ENCODE measurements around the gene SLC19A1.
A peak's percentile ranks its signal among the peaks of the same experiment; 100 is the strongest.

Gene SLC19A1

DNA sequence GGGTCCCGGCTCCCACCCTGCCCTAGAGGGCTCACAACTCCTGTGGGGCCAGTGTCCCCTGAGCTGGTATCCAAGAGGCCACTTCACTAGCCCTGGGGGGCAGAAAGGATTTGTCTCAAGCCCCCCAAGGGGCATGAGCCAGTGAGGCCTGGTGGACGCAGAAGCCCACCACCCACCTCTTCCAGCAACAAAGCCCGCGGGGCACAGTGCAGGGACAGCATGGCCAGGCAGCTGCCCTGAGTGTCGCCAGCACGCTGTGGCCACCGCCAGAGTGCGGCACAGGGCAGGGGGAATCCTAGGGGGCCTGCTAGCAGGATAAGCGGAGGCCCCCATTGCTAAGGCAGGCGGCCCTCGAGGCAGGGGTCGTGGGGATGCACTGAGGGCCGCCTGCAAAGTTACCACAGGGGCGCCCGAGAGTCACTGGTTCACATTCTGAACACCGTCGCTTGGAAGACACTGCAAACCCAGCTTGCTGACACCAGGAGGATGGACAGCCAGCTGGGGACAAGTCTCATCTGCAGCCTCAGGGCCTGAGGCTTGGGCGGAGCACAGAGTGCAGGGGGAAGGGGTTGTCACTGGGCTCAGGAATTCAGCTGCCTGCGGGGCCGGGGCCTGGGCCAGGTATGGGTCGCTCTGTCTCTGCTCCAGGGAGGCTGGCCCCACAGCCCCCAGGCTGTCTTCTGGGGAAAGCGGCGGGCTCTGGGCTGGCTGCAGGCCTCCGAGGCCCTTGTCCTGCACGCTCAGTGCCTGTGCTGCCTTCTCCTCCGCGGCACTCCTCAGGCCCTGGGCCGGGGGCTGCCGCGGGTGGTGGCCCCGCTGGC, 26.8 kb downstream of the SLC19A1 start:
- no peak for DNase-seq

DNA sequence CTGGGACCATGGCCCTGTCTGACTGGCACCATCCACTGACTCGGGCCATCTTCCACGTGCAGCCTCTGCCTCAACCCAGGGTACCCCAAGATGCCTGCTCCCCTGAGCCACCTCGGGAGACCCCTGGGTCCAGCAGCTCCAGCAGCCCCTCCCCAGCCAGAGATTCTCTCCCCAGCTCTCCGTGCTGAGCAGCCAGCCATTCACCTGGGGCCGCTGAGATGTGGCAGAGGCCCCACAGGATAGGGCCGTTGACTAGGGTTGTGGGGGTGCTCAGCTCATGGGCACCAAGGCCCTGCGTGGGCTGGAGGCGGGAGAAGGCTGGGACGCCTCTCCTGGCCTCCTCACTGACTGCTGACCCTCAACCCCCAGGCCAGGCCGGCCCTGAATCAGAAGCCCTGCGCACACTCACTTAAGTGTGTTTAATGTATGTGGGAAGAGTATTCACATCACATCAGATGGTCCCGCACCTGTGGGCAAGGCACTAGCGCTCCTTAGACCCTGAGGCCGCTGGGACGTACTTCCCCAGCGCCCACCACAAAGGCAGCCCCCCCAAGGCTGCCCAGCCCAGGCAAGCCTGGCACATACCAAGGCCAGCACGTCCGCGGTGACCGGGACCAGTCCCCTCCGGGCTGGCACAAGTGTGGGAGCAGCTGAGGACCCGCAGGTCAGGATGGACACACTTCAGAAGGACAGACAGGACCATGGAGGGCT, 27.8 kb downstream of the SLC19A1 start:
- DNase-seq = no peak

DNA sequence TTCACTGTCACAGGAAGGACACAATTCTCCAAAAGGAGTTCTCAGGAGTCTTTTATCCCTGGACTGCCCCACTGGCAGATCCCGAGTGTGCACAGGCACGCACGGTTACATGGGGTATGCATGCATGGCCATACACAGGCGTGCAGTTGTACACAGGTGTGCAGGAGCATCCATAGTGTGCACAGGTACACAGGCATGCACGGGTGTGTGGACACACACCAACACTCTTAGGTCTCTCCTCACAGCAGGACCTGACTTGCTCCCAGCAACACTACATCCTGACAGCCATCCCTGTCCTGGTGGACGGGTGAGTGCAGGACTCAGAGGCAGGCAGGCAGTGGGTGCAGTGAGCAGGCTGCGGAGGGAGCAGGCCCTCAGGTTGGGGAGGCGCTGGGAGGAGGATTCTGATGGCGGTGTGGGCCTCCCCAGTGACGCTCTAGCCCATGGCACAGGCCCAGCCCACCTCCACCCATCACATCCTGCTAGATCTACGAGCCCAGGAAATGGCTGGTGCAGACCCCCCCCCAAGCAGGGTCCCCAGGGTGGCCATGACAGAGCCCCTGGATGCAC, 28.4 kb downstream of the SLC19A1 start:
- peak; percentile 50 for DNase-seq

DNA sequence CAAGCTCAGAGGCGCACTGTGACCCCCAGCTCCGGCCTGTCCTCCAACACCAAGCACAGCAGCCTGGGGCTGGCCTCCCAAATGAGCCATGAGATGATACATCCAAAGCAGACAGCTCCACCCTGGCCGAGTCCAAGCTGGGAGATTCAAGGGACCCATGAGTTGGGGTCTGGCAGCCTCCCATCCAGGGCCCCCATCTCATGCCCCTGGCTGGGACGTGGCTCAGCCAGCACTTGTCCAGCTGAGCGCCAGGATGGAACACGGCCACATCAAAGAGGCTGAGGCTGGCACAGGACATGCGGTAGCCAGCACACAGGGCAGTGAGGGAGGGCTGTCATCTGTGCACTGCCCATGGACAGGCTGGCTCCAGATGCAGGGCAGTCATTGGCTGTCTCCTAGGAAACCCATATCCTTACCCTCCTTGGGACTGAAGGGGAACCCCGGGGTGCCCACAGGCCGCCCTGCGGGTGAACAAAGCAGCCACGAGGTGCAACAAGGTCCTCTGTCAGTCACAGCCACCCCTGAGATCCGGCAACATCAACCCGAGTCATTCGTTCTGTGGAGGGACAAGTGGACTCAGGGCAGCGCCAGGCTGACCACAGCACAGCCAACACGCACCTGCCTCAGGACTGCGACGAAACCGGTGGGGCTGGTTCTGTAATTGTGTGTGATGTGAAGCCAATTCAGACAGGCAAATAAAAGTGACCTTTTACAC, 29.1 kb downstream of the SLC19A1 start:
- DNase-seq = peak; percentile 83

DNA sequence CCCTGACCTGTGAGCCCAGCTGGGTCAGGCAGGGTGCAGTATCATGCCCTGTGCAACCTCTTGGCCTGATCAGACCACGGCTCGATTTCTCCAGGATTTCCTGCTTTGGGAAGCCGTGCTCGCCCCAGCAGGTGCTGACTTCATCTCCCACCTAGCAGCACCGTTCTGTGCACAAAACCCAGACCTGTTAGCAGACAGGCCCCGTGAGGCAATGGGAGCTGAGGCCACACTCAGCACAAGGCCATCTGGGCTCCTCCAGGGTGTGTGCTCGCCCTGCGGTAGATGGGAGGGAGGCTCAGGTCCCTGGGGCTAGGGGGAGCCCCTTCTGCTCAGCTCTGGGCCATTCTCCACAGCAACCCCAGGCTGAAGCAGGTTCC, 29.6 kb downstream of the SLC19A1 start:
- DNase-seq = no peak

DNA sequence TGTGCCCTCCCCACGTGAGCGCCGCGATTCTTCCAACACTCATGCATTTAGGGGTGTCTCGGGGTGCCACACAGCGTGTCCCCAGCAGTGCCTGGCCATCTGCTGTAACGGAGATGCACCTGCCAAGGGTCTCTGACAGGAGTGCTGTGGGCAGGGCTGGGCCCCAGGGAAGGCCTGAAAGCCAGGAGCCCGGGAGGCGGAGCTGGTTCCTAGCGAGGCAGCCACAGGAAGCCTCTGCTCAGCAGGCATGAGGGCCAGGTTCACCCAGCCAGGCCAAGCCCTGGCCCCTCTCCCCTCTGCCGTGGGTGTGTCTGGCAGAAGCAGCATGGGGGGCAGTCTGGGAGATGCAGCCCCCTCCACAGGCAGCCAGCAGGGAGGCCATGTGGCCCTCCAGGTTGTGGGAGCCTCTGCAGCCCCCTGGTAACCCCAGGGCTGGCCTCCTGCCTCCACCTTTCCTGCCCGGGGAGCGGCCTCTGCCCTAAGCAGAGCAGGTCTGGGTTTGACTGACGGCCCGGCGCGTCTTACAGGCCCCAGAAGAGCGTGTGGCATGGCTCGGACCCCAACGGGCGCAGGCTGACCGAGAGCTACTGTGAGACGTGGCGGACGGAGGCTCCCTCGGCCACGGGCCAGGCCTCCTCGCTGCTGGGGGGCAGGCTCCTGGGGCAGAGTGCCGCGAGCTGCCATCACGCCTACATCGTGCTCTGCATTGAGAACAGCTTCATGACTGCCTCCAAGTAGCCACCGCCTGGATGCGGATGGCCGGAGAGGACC, 30.4 kb downstream of the SLC19A1 start:
- no peak for DNase-seq

DNA sequence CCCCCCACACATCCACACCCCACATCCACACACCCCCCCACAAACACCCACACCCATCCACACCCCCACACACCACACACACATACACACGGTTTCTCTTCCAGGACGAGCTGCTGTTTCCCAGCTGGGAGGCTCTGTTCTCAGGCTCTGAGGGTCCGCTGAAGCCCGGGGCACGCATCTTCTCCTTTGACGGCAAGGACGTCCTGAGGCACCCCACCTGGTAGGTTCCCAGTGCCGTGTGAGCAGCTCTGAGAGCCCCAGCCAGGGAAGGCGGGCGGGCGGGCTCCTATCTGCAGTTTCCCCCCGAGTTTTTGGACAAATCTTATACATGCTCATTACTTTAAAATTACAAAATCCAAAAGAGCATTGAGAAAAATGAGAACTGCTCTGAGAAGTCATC, 31.2 kb downstream of the SLC19A1 start:
- DNase-seq = no peak

DNA sequence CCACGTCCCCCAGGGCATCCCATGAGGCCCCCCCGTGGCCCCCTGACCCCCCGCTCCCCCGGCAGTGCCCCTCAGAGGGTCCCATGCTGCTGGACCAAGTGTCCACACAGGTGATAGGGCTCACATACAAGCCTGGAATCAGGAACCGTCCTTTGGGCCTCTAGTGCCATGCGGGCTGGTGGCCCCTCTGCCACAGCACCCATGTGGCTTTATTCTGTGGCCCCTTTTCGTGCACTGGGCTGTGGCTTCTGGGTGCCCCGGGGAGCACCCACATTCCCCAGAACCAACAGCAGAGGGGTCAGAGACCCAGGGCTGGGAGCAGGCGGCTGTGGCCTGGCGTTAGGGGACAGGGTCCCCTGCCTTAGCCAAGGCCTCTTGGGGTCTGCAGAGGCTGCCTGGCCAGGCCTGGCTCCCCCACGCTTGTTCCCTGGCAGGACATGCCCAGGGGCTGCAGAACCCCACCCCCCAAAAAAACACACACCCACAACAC, 31.7 kb downstream of the SLC19A1 start:
- no peak for DNase-seq

DNA sequence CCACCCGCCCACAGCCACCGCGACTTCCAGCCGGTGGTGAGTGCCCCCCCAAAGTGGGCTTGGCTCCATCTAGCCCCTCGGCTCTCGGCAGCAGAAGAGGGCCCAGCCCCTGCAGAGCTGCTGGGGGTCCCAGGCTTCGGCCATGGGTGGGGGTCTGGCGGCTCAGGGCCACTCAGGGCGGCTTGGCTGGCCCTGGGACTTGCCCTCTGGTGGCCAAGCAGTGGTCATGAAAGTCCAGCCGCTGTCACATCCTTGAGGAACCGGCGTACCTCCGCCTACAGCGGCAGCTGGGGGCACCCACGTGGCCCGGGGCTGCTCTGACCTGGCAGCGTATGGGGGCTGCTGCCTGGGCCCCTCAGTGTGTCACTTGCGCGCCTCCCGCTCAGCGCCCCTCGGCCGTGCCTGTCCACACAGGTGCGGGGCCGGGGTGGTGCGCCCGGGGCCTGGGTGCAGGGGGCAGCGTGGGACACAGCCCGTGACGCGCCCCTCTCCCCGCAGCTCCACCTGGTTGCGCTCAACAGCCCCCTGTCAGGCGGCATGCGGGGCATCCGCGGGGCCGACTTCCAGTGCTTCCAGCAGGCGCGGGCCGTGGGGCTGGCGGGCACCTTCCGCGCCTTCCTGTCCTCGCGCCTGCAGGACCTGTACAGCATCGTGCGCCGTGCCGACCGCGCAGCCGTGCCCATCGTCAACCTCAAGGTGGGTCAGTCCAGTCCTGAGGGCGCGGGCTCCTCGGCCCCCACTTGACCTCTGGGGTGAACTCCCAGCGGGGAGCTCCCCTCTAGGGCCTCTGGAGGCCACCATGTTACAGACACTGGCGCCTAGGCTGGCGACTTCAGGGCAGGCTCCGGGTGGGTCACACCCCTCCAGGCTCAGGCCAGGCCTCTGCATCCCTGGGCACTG, 32.4 kb downstream of the SLC19A1 start:
- DNase-seq = no peak

DNA sequence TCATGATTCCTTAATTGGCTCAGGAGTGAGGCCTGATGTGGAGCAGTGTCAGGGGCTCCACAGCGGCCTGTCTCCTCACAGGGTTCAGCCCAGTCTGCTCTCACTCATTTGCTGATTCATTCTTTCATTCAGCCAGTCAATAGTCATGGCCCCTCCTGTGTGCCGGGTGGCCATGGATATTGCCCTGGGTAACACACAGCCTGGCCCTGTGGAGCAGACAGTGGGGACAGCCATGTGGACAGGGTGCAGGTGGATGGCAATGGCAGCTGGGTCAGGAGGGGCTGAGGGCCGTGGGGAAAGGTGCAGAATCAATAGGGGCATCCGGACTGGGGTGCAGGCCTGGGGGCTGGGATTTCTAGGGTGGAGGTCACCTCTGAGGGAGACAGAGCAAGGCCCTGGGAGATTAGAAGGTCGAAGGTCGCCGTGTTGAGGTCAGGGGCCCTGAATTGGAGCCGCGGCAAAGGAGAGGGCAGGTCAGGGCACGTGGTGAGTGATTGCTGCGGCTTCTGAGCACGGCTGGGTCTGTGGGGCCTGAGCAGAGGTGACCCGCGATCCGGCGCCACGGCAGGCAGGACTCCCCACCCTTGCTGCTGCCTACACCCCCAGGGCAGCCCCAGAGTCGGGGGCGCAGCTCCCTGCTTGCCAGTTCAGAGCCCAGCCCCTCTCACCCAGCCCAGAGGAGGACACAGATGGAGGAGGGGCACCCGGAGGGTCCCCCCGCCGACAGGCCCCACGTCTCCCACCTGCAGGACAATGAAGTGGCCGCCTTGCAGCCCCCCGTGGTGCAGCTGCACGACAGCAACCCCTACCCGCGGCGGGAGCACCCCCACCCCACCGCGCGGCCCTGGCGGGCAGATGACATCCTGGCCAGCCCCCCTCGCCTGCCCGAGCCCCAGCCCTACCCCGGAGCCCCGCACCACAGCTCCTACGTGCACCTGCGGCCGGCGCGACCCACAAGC, 33.4 kb downstream of the SLC19A1 start:
- DNase-seq = no peak

DNA sequence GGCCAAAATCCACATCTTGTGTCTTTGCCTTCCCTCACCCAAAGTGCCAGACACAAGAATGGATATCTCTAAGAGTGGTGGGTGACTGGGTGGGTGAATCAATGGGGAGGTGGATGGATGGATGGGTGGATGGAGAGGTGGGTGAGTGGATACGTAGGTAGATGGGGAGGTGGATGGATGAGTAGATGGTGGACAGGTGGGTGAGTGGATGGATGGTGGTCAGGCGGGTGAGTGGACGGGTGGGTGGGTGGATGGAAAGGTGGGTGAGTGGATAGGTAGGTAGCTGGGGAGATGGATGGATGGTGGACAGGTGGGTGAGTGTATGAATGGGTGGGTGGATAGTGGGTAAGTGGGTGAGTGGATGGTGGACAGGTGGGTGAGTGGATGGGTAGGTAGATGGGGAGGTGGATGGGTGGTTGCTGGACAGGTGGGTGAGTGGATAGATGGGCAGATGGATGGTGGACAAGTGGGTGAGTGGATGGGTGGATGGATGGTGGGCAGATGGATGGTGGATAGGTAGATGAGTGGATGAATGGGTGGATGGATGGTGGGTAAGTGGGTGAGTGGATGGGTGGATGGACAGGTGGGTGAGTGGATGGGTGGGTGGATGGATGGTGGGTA, 34.2 kb downstream of the SLC19A1 start:
- no peak for DNase-seq

DNA sequence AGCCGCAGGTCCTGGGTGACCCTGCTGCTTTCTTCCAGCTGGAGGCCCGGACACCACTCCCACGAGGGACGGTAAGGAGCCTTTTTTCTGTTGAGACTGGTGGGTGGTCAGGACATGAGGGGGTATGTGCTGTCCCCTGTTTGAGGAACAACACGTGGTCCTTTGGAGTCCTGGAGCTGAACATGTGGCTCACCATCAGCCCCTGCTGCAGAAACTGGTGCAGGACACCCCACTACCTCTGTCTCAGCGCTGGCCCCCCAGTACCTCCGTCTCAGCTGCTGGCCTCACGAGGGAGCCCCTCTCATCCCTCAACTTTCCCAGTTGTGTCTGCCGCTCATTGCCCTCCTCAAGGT, 34.7 kb downstream of the SLC19A1 start:
- no peak for DNase-seq

DNA sequence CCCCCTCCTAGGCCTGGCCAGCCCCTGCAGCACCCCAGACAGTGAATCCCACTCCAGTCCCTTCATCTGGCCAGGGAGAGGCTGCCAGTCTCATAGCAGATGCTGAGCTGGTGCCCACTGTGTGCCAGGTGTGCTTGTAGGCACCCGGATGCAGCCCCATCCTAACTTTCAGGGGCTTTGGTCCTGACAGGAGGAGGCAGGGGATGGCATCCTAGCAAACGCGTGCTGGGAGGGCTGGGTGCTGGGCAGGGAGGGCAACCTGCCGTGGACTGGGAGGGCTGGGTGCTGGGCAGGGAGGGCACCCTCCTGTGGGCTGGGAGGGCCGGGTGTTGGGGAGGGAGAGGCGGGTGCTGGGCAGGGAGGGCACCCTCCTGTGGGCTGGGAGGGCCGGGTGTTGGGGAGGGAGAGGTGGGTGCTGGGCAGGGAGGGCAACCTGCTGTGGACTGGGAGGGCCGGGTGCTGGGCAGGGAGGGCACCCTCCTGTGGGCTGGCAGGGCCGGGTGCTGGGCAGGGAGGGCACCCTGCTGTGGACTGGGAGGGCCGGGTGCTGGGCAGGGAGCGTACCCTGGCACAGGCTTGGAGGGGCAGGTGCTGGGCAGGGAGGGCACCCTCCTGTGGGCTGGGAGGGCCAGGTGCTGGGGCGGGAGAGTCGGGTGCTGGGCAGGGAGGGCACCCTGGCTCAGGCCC, 35.3 kb downstream of the SLC19A1 start:
- DNase-seq = no peak

DNA sequence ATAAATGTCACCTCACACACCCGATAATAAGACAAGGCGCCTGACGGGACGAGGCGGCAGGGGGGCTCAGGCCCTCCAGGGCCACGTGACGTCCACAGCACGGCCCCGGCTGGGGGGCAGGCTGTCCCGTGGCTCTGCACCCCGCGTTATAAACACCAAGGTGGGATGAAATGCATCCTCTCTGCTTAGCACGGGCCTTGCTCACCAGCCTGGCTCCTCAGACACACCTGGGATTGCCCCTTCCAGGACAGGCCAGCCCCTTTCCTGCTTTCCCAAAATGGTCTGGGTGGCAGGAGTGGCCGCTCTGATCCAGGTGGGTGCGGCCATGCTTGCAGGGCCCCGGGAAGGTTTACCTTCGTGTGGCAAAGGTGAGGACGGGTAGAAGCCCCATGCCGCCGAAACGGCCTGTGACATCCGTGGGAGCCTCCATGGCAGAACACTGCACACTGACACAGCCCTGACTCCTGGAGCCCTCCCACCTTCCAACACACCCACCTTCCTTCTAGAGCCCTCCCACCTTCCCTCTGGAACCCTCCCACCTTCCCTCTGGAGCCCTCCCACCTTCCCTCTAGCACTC, 35.9 kb downstream of the SLC19A1 start:
- DNase-seq = no peak

DNA sequence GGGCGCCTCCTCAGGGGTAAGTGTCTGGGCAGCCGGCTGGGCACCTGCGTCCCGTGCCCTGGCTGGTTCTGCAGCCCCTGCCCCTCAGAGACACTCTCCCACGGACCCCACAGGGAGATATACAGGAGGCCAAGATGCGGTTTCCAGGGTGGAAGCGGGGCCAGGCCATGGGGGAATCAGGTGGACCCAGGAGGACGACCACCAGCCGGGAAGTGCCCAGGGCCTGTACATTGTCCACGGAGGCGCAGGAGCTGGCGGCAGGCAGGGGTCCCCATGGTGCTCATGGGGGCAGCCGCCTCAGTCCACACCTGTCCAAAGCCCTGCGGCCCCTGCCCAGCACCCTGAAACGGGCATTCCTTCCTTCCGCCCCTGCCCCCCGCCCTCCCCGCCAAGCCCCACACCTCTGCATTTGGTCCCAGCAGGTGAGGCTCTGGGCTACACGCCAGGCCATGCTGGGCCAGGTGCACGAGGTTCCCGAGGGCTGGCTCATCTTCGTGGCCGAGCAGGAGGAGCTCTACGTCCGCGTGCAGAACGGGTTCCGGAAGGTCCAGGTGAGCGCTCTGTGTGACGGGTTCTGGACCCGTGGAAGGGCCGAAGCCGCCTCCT, 36.7 kb downstream of the SLC19A1 start:
- DNase-seq = peak; percentile 63

DNA sequence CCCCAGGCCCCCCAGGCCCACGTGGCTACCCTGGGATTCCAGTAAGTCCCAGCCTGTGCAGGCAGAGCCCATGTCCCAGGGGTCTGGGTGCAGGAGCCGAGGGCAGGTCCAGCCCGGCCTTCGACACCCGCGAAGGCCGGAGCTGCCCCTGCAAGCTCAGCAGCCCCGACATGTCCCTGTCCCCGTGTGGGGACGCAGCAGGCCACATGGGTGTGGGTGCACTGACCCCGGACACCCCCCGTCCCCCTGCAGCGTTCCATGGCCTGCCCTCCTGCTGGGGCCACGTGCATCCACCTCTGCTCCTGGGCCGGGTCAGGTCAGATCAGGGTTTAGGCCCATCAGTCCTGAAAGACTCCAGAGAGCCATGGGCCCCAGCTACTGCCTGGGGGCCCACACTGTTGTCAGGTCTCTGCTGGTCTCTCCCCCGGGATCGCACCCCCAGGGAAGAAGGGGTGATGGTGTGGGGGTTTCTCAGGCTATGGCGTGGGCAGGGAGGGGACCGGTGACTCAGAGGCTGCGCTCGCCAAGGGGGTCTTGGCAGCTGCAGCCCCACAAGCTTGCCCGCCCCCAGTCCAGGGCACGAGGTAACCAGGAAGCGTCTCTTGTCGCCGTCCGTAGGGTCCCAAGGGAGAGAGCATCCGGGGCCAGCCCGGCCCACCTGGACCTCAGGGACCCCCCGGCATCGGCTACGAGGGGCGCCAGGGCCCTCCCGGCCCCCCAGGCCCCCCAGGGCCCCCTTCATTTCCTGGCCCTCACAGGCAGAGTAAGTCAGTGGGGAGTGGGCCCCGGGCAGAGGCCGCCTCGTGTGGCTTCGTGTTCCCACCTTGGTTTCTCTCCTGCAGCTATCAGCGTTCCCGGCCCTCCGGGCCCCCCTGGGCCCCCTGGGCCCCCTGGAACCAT, 37.5 kb downstream of the SLC19A1 start:
- DNase-seq = no peak

DNA sequence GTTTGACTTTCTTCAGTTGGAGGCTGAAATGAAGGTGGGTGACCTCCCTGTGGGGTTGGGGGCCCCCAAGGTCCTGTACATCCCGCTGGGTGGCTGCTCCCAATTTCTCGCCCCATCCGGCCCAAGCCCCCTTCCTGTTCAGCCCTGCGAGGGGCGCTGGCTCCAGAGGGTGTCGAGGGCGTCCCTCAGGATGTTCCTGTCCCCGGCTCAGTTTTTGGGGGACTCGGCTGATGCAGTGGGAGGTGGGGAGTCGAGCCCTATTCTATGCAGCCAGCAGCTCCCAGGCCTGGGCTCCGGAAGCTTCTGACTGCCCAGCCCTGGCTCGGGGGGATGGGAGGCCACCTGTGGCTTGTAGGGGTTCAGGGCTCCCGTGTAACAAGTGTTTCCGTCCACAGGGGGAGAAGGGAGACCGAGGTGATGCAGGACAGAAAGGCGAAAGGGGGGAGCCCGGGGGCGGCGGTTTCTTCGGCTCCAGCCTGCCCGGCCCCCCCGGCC, 38.2 kb downstream of the SLC19A1 start:
- no peak for DNase-seq

Data from DMS53 (cell line).